Measurements from ENCODE around the gene PFKM. TPM values are rescaled to one million over a fixed set of nuclear protein-coding genes. Genes with fewer than 3 reads are reported as not detected.
A peak's percentile ranks its signal among the peaks of the same experiment; 100 is the strongest.

The PFKM gene
- total RNA-seq, 1 donor from 2014 or later = 304 TPM

GRCh38 chr12:48192861-48193260, 73.7 kb downstream of the PFKM start:
- no peak overlapping the region for H3K9ac ChIP-seq (ENCODE audit: low read depth in 1 of 3, low read length in 3 of 3)
- H3K4me1 ChIP-seq (ENCODE audit: control insufficient read depth in 3 of 3, insufficient read depth in 3 of 3, low read length in 3 of 3) = peaks cover 4 to 5% (median 5%) of the 10 kb centered on the region in 3 donors
- H3K27ac ChIP-seq (ENCODE audit: low read depth, low read length) = no peak overlapping the region
- no peaks in the 10 kb centered on the region for H3K36me3 ChIP-seq (ENCODE audit: control insufficient read depth in 3 of 3, insufficient read depth in 3 of 3, low read length in 3 of 3)
- H3K27me3 ChIP-seq (ENCODE audit: control insufficient read depth in 3 of 3, insufficient read depth in 3 of 3, low read length in 3 of 3) = no peaks in the 10 kb centered on the region
- no peak overlapping the region for H3K4me3 ChIP-seq (ENCODE audit: low read length in 3 of 3)
- H3K9me3 ChIP-seq (ENCODE audit: control insufficient read depth in 3 of 3, low read length in 3 of 3) = no peaks in the 10 kb centered on the region

- H3K9me3 ChIP-seq (ENCODE audit: control insufficient read depth in 3 of 3, low read length in 3 of 3) = no peaks in the 10 kb centered on the region
- no peak overlapping the region for H3K9ac ChIP-seq (ENCODE audit: low read depth in 1 of 3, low read length in 3 of 3)
- H3K4me1 ChIP-seq (ENCODE audit: control insufficient read depth in 3 of 3, insufficient read depth in 3 of 3, low read length in 3 of 3) = peaks cover 5 to 10% (median 5%) of the 10 kb centered on the region in 3 donors
- H3K27me3 ChIP-seq (ENCODE audit: control insufficient read depth in 3 of 3, insufficient read depth in 3 of 3, low read length in 3 of 3) = no peaks in the 10 kb centered on the region
- H3K27ac ChIP-seq (ENCODE audit: low read depth, low read length) = no peak overlapping the region
- peaks cover 0 to 2% (median 0%) of the 10 kb centered on the region in 3 donors for H3K36me3 ChIP-seq (ENCODE audit: control insufficient read depth in 3 of 3, insufficient read depth in 3 of 3, low read length in 3 of 3)
- H3K4me3 ChIP-seq (ENCODE audit: low read length in 3 of 3) = no peak overlapping the region
Observed at GRCh38 chr12:48193623-48194022, 74.5 kb downstream of the PFKM start.

- no peak overlapping the region for H3K4me3 ChIP-seq (ENCODE audit: low read length in 3 of 3)
- no peaks in the 10 kb centered on the region for H3K27me3 ChIP-seq (ENCODE audit: control insufficient read depth in 3 of 3, insufficient read depth in 3 of 3, low read length in 3 of 3)
- H3K4me1 ChIP-seq (ENCODE audit: control insufficient read depth in 3 of 3, insufficient read depth in 3 of 3, low read length in 3 of 3) = peaks cover 12 to 14% (median 12%) of the 10 kb centered on the region in 3 donors
- H3K9ac ChIP-seq (ENCODE audit: low read depth in 1 of 3, low read length in 3 of 3) = no peak overlapping the region
- no peaks in the 10 kb centered on the region for H3K9me3 ChIP-seq (ENCODE audit: control insufficient read depth in 3 of 3, low read length in 3 of 3)
- no peak overlapping the region for H3K27ac ChIP-seq (ENCODE audit: low read depth, low read length)
- peaks cover 0 to 2% (median 0%) of the 10 kb centered on the region in 3 donors for H3K36me3 ChIP-seq (ENCODE audit: control insufficient read depth in 3 of 3, insufficient read depth in 3 of 3, low read length in 3 of 3)
Observed at GRCh38 chr12:48194799-48195201, 75.6 kb downstream of the PFKM start.

Small RNA genes lying within 50 kb of the gene (small RNA-seq; reads per million reads assigned to genes)
- gene MIR6505 = 3.2 reads per million, percentile 88 among the genes with 10 or more reads in this experiment
- not detected for gene RNU6-1203P

Other genes with a start within 250 kb of the PFKM start
- gene VDR, start 214.4 kb upstream of the PFKM start, total RNA-seq = 0.52 TPM
- 43.3 TPM for gene TMEM106C, start 155.8 kb upstream of the PFKM start, total RNA-seq
- 88.2 TPM for gene COL2A1, start 114.9 kb upstream of the PFKM start, total RNA-seq
- 15.1 TPM for gene SENP1, start 13.3 kb upstream of the PFKM start, total RNA-seq
- gene ASB8, start 38.2 kb downstream of the PFKM start, total RNA-seq = 32.9 TPM
- gene CCDC184, start 64.3 kb downstream of the PFKM start, total RNA-seq = 0.52 TPM
- gene OR10AD1, start 83.9 kb downstream of the PFKM start, total RNA-seq = not detected
- gene ZNF641, start 231.6 kb downstream of the PFKM start, total RNA-seq = 16.7 TPM